HepG2 (cell line): Measurements from ENCODE around the gene NINL. TPM values are rescaled to one million over a fixed set of nuclear protein-coding genes. Genes with fewer than 3 reads are reported as not detected.
"Not testable (repeated sequence)": the region's sequence is repeated elsewhere in the genome, so short reads cannot be mapped to it uniquely, and the experiment has no call there.

Experiments used
- ATAC-seq: fragments of 200-7000 bp; cut with Tn5 transposase; 3 replicates; pipeline ENCODE4 v1.9.1; 2020; ENCODE audit warnings: mild to moderate bottlenecking, moderate library complexity
- BruUV-seq: library from RNA; stranded (reverse); fragments of 400-500 nt; replicated peaks from 2 replicates; lab custom pipeline; 2021; lab: Mats Ljungman, UMichigan
- CTCF ChIA-PET: fragments of 300-600 bp; formaldehyde crosslinking; extraction: SDS; loops from one replicate; lab custom pipeline; 2021; ENCODE audit warnings: low total read pairs, inconsistent platforms, low intra/inter-chr PET ratio; lab: Yijun Ruan, JAX
- POLR2A ChIA-PET: fragments of 350-600 bp; sonication (Branson Sonifier 250); formaldehyde crosslinking; loops from one replicate; lab custom pipeline; 2020; ENCODE audit warnings: antibody characterized with exemption, inconsistent platforms; lab: Yijun Ruan, JAX
- DNase-seq: peaks from one replicate; pipeline ENCODE4 v3.0.0-alpha.2; 2015; ENCODE audit warnings: low spot score
- FAIRE-seq: peaks from 3 replicates; lab custom pipeline; 2011; peaks lifted over from hg19 to GRCh38; lab: Jason Lieb, UNC
- H2AFZ ChIP-seq: one replicate; pipeline ENCODE4 v1.6.1; 2011; ENCODE audit warnings: low read length, inconsistent platforms
- H3K27ac ChIP-seq: fragments of 300-600 bp; 3 replicates; pipeline ENCODE4 v1.8.0; 2011; ENCODE audit warnings: mixed run types, mild to moderate bottlenecking, mixed read lengths, low read length, inconsistent platforms; ENCODE audit not compliant: insufficient read depth; ENCODE audit errors: extremely low read length
- H3K27me3 ChIP-seq, 2 experiments: fragments of 200-600 bp in 1 of 2; 2 replicates in 1 of 2; 3 replicates in 1 of 2; pipeline versions ENCODE4 v1.6.0 to v1.8.0; 2011; ENCODE audit warnings: low read length in 2 of 2, mild to moderate bottlenecking in 2 of 2, moderate library complexity in 2 of 2, inconsistent platforms in 1 of 2; ENCODE audit not compliant: insufficient read depth in 2 of 2, control insufficient read depth in 1 of 2
- H3K36me3 ChIP-seq, 2 experiments: fragments of 200-600 bp in 1 of 2; replicated peaks in 1 of 2; 2 replicates in 1 of 2; 3 replicates in 1 of 2; pipeline versions ENCODE4 v1.5.1 to v1.8.0; 2011; ENCODE audit warnings: low read length in 2 of 2, inconsistent platforms in 1 of 2; ENCODE audit not compliant: insufficient read depth in 2 of 2, control insufficient read depth in 1 of 2
- H3K4me1 ChIP-seq: 2 replicates; pipeline ENCODE4 v1.5.1; 2012; ENCODE audit warnings: low read length, inconsistent platforms; ENCODE audit not compliant: insufficient read depth
- H3K4me2 ChIP-seq: 2 replicates; pipeline ENCODE4 v1.6.0; 2011; ENCODE audit warnings: low read depth, low read length, inconsistent platforms
- H3K4me3 ChIP-seq, 3 experiments: fragments of 200-600 bp in 1 of 3; sonication (generic), shearing (Covaris generic) in 1 of 3; replicated peaks in 1 of 3; 2 replicates each; pipeline ENCODE4 v1.5.1; 2011 to 2016; ENCODE audit warnings: low read length in 3 of 3, inconsistent platforms in 2 of 3, low read depth in 2 of 3, mild to moderate bottlenecking in 2 of 3, control low read depth in 1 of 3, mixed read lengths in 1 of 3; ENCODE audit not compliant: insufficient read depth in 1 of 3
- H3K79me2 ChIP-seq: one replicate; pipeline ENCODE4 v1.6.1; 2011; ENCODE audit warnings: low read length, inconsistent platforms; ENCODE audit not compliant: insufficient read depth
- H3K9ac ChIP-seq: 2 replicates; pipeline ENCODE4 v1.6.0; 2011; ENCODE audit warnings: mild to moderate bottlenecking, low read depth, low read length, inconsistent platforms; ENCODE audit not compliant: insufficient read depth
- H3K9me3 ChIP-seq: 2 replicates; pipeline ENCODE4 v1.5.1; 2012; ENCODE audit warnings: mild to moderate bottlenecking, low read length
- H4K20me1 ChIP-seq: 2 replicates; pipeline ENCODE4 v1.6.0; 2011; ENCODE audit warnings: inconsistent platforms, mild to moderate bottlenecking, low read length, moderate library complexity; ENCODE audit not compliant: insufficient read depth
- RBM22 ChIP-seq: fragments of 200-400 bp; formaldehyde crosslinking; optimal IDR thresholded peaks from 2 replicates; pipeline ENCODE3; 2017; ENCODE audit warnings: mild to moderate bottlenecking, low read length, moderate library complexity
- RBM39 ChIP-seq: fragments of 200-400 bp; formaldehyde crosslinking; IDR thresholded peaks from one replicate; pipeline ENCODE4 v1.6.1; 2018; ENCODE audit warnings: antibody characterized with exemption, mild to moderate bottlenecking, low read depth, low read length; ENCODE audit not compliant: poor library complexity, severe bottlenecking
- SRSF4 ChIP-seq: fragments of 200-400 bp; formaldehyde crosslinking; IDR thresholded peaks from one replicate; pipeline ENCODE4 v1.6.1; 2018; ENCODE audit warnings: mild to moderate bottlenecking, low read depth, low read length, moderate library complexity; ENCODE audit not compliant: poor library complexity, severe bottlenecking
- ZBTB38 ChIP-seq: sonication (generic); formaldehyde crosslinking; IDR thresholded peaks from 2 replicates; pipeline ENCODE4 v1.5.1; 2020; ENCODE audit warnings: mild to moderate bottlenecking, missing genetic modification reagents
- ZNF768 ChIP-seq: sonication (generic); formaldehyde crosslinking; IDR thresholded peaks from 2 replicates; pipeline ENCODE4 v1.4.0; 2020; ENCODE audit warnings: missing genetic modification reagents
- WGBS: methylation state at CpG from one replicate; pipeline ENCODE4 v1.1.6; 2017; ENCODE audit warnings: low lambda C conversion rate; 5-methylcytosine and 5-hydroxymethylcytosine counted together
- in situ Hi-C: cut with HindIII; loops from 2 replicates; pipeline ENCODE4 v1.10.0; 2017; ENCODE audit warnings: low pct_unique_long_range_greater_than_20kb; ENCODE audit not compliant: extremely low pct_ligation_motif_present
- intact Hi-C: fragments of 100-400 bp; cut with micrococcal nuclease; formaldehyde crosslinking; loops from one replicate; pipeline ENCODE4 v1.10.0; 2022; ENCODE audit not compliant: unreplicated experiment
- polyA plus RNA-seq, 8 experiments: library from polyadenylated mRNA; depleted of rRNA in 3 of 8; stranded (reverse) in 7 of 8; unstranded in 1 of 8; fragments of >200 nt; fragmentation: Illumina TruSeq in 4 of 8; extraction: Trizol in 4 of 8; gene quantifications; 2 replicates each; pipeline versions ENCODE4 v1.2.1 to v1.2.3, GENCODE V29; 2011 to 2016; ENCODE audit warnings: low read depth in 4 of 8, missing spikeins in 1 of 8, mixed read lengths in 1 of 8; ENCODE audit not compliant: insufficient read depth in 1 of 8
- total RNA-seq, 5 experiments: library from RNA; depleted of rRNA; stranded (reverse); fragments of >200 nt; fragmentation: Illumina TruSeq; extraction: Trizol; gene quantifications; 2 replicates each; pipeline ENCODE4 v1.2.3, GENCODE V29; 2016; ENCODE audit warnings: low read depth in 1 of 5

The NINL gene
- total and polyA plus RNA-seq, 2 of the 13 experiments (the other 11 are each of a cell fraction or from before 2014, with no cell fraction given): 32.3 to 34.3 TPM

DNA sequence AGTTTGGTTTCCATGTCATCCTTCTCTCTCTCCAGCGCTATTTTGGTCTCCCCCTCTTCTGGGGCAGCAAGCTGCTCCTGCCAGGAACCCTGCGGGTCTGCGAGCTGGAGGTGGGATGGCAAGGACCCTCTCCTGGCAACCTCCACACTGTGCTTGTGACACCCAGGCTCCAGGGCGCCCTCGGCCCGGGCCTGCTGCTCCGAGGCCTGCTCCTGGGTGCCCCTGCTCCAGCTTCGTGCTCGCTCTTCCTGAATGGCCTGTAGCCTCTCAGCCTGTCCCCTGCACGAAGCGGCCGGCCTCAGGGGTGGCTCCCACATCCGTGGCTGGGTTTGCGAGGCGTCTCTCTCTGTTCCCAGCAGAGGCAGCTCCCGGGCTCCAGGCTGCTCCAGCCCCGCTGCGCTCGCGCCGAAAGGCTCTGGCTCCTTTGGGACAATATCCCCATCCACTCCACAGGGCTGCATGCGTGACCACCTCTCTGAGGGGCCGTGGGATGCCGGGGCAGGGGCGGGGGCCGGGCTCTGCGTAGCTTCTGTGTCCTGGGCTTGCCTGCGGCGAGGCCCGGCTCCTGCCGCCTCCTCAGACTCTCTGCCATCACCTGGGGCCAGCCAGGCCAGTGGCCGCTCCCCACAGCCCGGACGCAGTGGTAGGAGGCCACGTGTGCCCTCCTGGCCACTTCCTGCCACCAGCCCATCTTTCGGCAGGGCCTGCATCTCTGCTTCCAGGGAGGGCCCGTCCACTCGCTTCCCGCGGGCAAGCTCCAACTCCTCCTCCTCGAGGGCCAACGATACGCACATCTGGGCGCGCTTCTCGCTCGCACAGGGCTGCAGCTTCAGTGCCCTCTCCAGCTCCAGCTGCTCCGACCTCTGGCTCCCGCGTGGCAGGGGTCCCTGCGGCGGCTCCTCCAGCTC is 109.0 kb downstream of the NINL start:
- ATAC-seq: peak; percentile 13
- no peak for FAIRE-seq
- no peaks in the 10 kb centered on the region for H4K20me1 ChIP-seq
- H3K36me3 ChIP-seq: peaks cover 49 to 59% of the 10 kb centered on the region in 2 experiments
- CTCF ChIA-PET: no interaction called here
- no peaks in the 10 kb centered on the region for H3K27me3 ChIP-seq
- H3K27ac ChIP-seq: no peak overlapping the region
- no peaks in the 10 kb centered on the region for H3K4me1 ChIP-seq
- no peaks in the 10 kb centered on the region for H3K9me3 ChIP-seq
- TF ChIP-seq ZNF768 (CRISPR knock-in tag) (peak; percentile 7; the same call in 1 of the 2 replicates), ZBTB38 (CRISPR knock-in tag) (peak; percentile 53; the same call in 1 of the 2 replicates), RBM39 (peak; percentile 8), SRSF4 (no peak), RBM22 (peak; percentile 42)
- no peak overlapping the region for H3K4me2 ChIP-seq
- no peak overlapping the region for H3K4me3 ChIP-seq
- no peak overlapping the region for H2AFZ ChIP-seq
- TSS peak; percentile 32 for BruUV-seq
- in situ Hi-C loops (no loop called here), intact Hi-C loops (no loop called here)
- no peak overlapping the region for H3K9ac ChIP-seq
- H3K79me2 ChIP-seq: no peaks in the 10 kb centered on the region
- 98% methylated on average over 43 of the region's 52 CpGs for WGBS
- DNase-seq: no peak
- POLR2A ChIA-PET: no interaction called here

DNA sequence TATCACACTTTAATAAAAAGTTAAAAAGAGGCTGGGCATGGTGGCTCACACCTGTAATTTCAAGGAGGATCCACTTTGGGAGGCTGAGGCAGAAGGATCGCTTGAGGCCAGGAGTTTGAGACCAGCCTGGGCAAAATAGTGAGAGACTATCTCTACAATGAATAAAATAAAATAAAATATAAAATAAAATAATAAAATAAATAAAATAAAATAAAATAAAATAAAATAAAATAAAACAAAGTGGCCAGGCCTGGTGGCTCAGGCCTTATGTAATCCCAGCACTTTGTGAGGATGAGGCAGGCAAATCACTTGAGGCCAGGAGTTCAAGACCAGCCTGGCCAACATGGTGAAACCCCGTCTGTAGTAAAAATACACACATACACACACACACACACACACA is 112.0 kb downstream of the NINL start:
- CTCF ChIA-PET, POLR2A ChIA-PET, H3K4me2 ChIP-seq, intact Hi-C loops, H4K20me1 ChIP-seq, ATAC-seq, H3K9me3 ChIP-seq, H3K9ac ChIP-seq, H3K27me3 ChIP-seq, FAIRE-seq, H3K4me3 ChIP-seq, DNase-seq, H2AFZ ChIP-seq, H3K4me1 ChIP-seq, H3K79me2 ChIP-seq, BruUV-seq, H3K27ac ChIP-seq, in situ Hi-C loops: not testable (repeated sequence)
- H3K36me3 ChIP-seq: peaks cover 32 to 53% of the 10 kb centered on the region in 2 experiments
- WGBS: 94% methylated on average over 2 of the region's 2 CpGs
